Panc1 (cell line): ENCODE data around the gene CSRP3. TPM values are rescaled to one million over a fixed set of nuclear protein-coding genes. Genes with fewer than 3 reads are reported as not detected.

Experiments used
- total RNA-seq: library from RNA; stranded (reverse); gene quantifications from one replicate; pipeline ENCODE4 v1.2.1, GENCODE V29; 2021; ENCODE audit not compliant: unreplicated experiment

The CSRP3 gene
- total RNA-seq, 1 experiment from 2014 or later, result not detected

Other genes starting within 250 kb of the CSRP3 start
- gene MRGPRX2, start 141.3 kb downstream of the CSRP3 start, total RNA-seq, result not detected
- gene ZDHHC13, start 84.8 kb downstream of the CSRP3 start, total RNA-seq, result 24.3 TPM
- 14.2 TPM for gene E2F8, start 39.0 kb upstream of the CSRP3 start, total RNA-seq